Skin of body (tissue), 2 donors: ENCODE measurements around the gene CLIC5. TPM values are rescaled to one million over a fixed set of nuclear protein-coding genes. Genes with fewer than 3 reads are reported as not detected.

Source experiments
- DNase-seq: peaks from one replicate; lab custom pipeline; 2025; lab: John Stamatoyannopoulos, UW
- total RNA-seq: library from RNA; depleted of rRNA; stranded (reverse); fragments of >200 nt; gene quantifications from one replicate; pipeline ENCODE4 v1.2.3, GENCODE V29; 2014

Gene CLIC5
- total RNA-seq, 1 donor from 2014 or later, result 4.0 TPM

GRCh38 chr6:46036911-46037310 is 21.3 kb upstream of the CLIC5 start:
- no peak for DNase-seq

GRCh38 chr6:46035242-46035641 is 19.6 kb upstream of the CLIC5 start:
- no peak for DNase-seq

GRCh38 chr6:46032110-46032998 is 16.7 kb upstream of the CLIC5 start:
- DNase-seq, result no peak

- DNase-seq, result no peak
Measured at GRCh38 chr6:46029602-46030001, 13.9 kb upstream of the CLIC5 start.

GRCh38 chr6:46026307-46026706 is 10.6 kb upstream of the CLIC5 start:
- DNase-seq, result no peak

- DNase-seq, result no peak
Measured at GRCh38 chr6:46025573-46025972, 9.9 kb upstream of the CLIC5 start.

- DNase-seq, result no peak
Measured at GRCh38 chr6:46024124-46024769, 8.6 kb upstream of the CLIC5 start.

GRCh38 chr6:46023216-46023915 is 7.7 kb upstream of the CLIC5 start:
- DNase-seq, result no peak

GRCh38 chr6:46022106-46022948 is 6.7 kb upstream of the CLIC5 start:
- DNase-seq, result no peak

GRCh38 chr6:46017726-46018125 is 2.1 kb upstream of the CLIC5 start:
- no peak for DNase-seq

- DNase-seq, result no peak
Measured at GRCh38 chr6:46016063-46016608, 476 bp upstream of the CLIC5 start.

- DNase-seq, result no peak
Measured at GRCh38 chr6:46014511-46015118, 1.0 kb downstream of the CLIC5 start.

GRCh38 chr6:46014046-46014445 is 1.6 kb downstream of the CLIC5 start:
- no peak for DNase-seq

- no peak for DNase-seq
Measured at GRCh38 chr6:46013639-46014038, 2.0 kb downstream of the CLIC5 start.

GRCh38 chr6:46012834-46013233 is 2.8 kb downstream of the CLIC5 start:
- no peak for DNase-seq

GRCh38 chr6:46011188-46012085 is 4.2 kb downstream of the CLIC5 start:
- no peak for DNase-seq

- no peak for DNase-seq
Measured at GRCh38 chr6:46010771-46011170, 4.9 kb downstream of the CLIC5 start.

- no peak for DNase-seq
Measured at GRCh38 chr6:46010270-46010669, 5.4 kb downstream of the CLIC5 start.

- no peak for DNase-seq
Measured at GRCh38 chr6:46002264-46002663, 13.4 kb downstream of the CLIC5 start.

- DNase-seq, result no peak
Measured at GRCh38 chr6:46000905-46001304, 14.8 kb downstream of the CLIC5 start.
